ENCODE measurements around the gene LPXN. TPM values are rescaled to one million over a fixed set of nuclear protein-coding genes. Genes with fewer than 3 reads are reported as not detected.
"Not testable (repeated sequence)": the region's sequence is repeated elsewhere in the genome, so short reads cannot be mapped to it uniquely, and the experiment has no call there.

LPXN gene
- total and polyA plus RNA-seq, 2 experiments from 2014 or later = 2.3 to 3.2 TPM

DNA sequence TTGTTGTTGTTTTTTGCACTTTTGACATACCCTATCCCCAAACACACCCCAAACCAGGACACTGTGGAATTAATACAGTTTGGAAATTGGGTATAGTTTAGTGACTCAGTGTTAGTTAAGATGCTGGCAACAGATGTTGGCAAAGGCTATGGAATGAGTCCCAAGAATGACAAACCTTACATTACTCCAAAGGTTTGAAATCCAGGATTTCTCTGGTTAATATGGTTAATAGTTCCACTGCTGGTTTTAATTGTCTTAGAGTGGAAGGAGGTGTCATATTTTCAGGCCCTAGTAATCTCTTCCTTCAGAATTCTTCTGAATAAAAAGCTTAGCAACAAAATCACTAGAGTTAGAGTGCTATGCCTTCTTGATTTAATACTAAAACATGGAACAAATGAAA, 775 bp downstream of the LPXN start:
- H3K4me2 ChIP-seq = no peak overlapping the region
- H4K20me1 ChIP-seq (ENCODE audit: insufficient read depth, poor library complexity, severe bottlenecking) = no peaks in the 10 kb centered on the region
- H3K9me2 ChIP-seq (replicated peaks; ENCODE audit: insufficient read depth) = no peaks in the 10 kb centered on the region
- H3K36me3 ChIP-seq (replicated peaks; ENCODE audit: insufficient read depth, low read depth) = no peaks in the 10 kb centered on the region
- no peaks in the 10 kb centered on the region for H3K27me3 ChIP-seq
- H3K9me3 ChIP-seq (ENCODE audit: low read depth) = no peaks in the 10 kb centered on the region
- H2AFZ ChIP-seq = no peak overlapping the region
- peaks cover 18% of the 10 kb centered on the region for H3K79me2 ChIP-seq
- DNase-seq (ENCODE audit: low spot score) = no peak
- H3K4me3 ChIP-seq = no peak overlapping the region
- no peak overlapping the region for H3K27ac ChIP-seq
- H3K4me1 ChIP-seq (ENCODE audit: insufficient read depth) = peaks cover 6% of the 10 kb centered on the region
- TF ChIP-seq EZH2 (IDR thresholded peaks at IDR 0.05; ENCODE audit: borderline replicate concordance) = no peak
- TF ChIP-seq, protein P1, sequence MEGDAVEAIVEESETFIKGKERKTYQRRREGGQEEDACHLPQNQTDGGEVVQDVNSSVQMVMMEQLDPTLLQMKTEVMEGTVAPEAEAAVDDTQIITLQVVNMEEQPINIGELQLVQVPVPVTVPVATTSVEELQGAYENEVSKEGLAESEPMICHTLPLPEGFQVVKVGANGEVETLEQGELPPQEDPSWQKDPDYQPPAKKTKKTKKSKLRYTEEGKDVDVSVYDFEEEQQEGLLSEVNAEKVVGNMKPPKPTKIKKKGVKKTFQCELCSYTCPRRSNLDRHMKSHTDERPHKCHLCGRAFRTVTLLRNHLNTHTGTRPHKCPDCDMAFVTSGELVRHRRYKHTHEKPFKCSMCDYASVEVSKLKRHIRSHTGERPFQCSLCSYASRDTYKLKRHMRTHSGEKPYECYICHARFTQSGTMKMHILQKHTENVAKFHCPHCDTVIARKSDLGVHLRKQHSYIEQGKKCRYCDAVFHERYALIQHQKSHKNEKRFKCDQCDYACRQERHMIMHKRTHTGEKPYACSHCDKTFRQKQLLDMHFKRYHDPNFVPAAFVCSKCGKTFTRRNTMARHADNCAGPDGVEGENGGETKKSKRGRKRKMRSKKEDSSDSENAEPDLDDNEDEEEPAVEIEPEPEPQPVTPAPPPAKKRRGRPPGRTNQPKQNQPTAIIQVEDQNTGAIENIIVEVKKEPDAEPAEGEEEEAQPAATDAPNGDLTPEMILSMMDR (IDR thresholded peaks at IDR 0.05; ENCODE audit: poor library complexity) = no peak

DNA sequence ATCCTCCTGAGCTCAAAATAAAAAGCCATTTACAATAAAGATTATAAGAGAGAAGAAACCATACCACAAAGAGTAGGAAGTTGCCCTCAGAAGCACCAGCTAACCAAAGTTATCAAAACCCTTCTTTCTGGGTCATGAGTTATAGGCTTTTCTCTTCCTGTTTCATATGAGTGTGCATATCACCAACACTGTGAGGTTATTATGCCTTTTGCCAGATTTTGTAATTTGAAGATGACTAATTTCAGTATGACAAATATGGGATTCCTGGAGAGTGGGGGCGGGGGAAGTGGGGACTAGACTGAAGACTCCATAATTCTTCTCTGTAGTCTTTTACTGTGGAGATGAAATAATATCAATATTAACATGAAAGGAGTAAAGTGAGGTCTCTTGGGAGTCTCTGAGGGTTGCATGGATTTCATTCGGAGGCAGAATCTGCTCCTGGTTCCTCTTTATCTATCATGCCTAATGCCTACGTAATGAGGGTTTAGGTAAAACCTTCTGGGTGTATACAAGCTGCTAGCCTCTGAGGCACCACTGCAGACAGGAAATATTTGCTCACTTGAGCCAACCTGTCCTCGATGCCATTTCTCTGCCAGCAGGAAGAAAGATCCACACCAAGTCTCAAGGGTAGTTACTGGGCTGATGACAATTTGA, 2.1 kb downstream of the LPXN start:
- Histone ChIP-seq H4K20me1 (ENCODE audit: insufficient read depth, poor library complexity, severe bottlenecking) (no peaks in the 10 kb centered on the region), H3K4me1 (ENCODE audit: insufficient read depth) (peaks cover 6% of the 10 kb centered on the region), H3K4me3 (no peak overlapping the region), H3K27me3 (no peaks in the 10 kb centered on the region), H3K9me3 (ENCODE audit: low read depth) (no peaks in the 10 kb centered on the region), H3K9me2 (replicated peaks; ENCODE audit: insufficient read depth) (no peaks in the 10 kb centered on the region), H3K79me2 (peaks cover 16% of the 10 kb centered on the region), H3K4me2 (no peak overlapping the region), H3K27ac (peak overlapping the region; percentile 54), H3K36me3 (replicated peaks; ENCODE audit: insufficient read depth, low read depth) (no peaks in the 10 kb centered on the region), H2AFZ (no peak overlapping the region)
- WGBS (ENCODE audit: low lambda C conversion rate, missing lambda C conversion rate) = 53% methylated on average over 4 of the region's 4 CpGs
- TF ChIP-seq, protein P1 (IDR thresholded peaks at IDR 0.05; ENCODE audit: poor library complexity) = no peak
- TF ChIP-seq EZH2phosphoT487 (IDR thresholded peaks at IDR 0.05; ENCODE audit: low read depth, severe bottlenecking, unreplicated experiment) = no peak
- no peak for TF ChIP-seq EZH2 (IDR thresholded peaks at IDR 0.05; ENCODE audit: borderline replicate concordance)
- DNase-seq (ENCODE audit: low spot score) = peak; percentile 43

DNA sequence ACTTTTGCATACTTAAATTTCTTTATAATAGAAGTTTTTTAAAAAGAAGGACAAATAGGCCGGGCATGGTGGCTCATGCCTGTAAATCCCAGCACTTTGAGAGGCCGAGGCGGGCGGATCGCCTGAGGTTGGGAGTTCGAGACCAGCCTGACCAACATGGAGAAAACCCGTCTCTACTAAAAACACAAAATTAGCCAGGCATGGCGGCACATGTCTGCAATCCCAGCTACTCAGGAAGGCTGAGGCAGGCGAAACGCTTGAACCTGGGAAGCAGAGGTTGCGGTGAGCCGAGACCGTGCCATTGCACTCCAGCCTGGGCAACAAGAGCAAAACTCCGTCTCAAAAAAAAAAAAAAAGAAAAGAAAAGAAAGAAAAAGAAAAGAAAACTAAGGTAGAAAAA, 2.8 kb downstream of the LPXN start:
- H3K4me3 ChIP-seq; DNase-seq (ENCODE audit: low spot score); H3K4me2 ChIP-seq; H3K4me1 ChIP-seq (ENCODE audit: insufficient read depth); H3K36me3 ChIP-seq (replicated peaks; ENCODE audit: insufficient read depth, low read depth); H3K9me2 ChIP-seq (replicated peaks; ENCODE audit: insufficient read depth); H4K20me1 ChIP-seq (ENCODE audit: insufficient read depth, poor library complexity, severe bottlenecking); H3K27me3 ChIP-seq; H2AFZ ChIP-seq; H3K9me3 ChIP-seq (ENCODE audit: low read depth): not testable (repeated sequence)
- Histone ChIP-seq H3K27ac (peak overlapping the region; percentile 54), H3K79me2 (peaks cover 16% of the 10 kb centered on the region)
- WGBS (ENCODE audit: low lambda C conversion rate, missing lambda C conversion rate) = 95% methylated on average over 13 of the region's 14 CpGs

DNA sequence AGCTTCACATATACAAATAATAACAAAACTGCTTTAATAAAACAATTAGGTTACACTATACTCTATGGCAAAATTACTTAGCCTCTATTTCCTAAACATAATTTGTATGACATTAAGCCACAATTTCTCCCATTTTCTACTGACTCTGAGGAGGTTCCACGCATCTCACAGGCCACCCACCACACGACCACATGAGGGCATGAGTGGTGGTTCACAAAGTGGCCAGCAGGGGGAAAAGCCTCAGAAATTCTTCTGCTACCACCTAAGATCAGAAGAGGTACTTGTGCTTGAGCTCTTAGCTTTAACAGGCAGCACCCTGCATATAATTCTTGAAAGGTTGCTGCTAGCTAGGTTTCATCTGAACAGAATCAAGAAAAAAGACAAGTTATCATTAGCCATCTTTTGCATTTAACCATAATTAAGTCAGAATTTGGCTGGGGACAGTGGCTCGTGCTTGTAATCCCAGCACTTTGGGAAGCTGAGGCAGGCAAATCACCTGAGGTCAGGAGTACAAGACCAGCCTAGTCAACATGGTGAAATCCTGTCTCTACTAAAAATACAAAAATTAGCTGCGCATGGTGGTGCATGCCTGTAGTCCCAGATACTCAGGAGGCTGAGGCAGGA, 7.7 kb downstream of the LPXN start:
- H3K9me3 ChIP-seq (ENCODE audit: low read depth) = no peaks in the 10 kb centered on the region
- H3K36me3 ChIP-seq (replicated peaks; ENCODE audit: insufficient read depth, low read depth) = no peaks in the 10 kb centered on the region
- H3K27me3 ChIP-seq = no peaks in the 10 kb centered on the region
- no peaks in the 10 kb centered on the region for H4K20me1 ChIP-seq (ENCODE audit: insufficient read depth, poor library complexity, severe bottlenecking)
- no peak overlapping the region for H3K4me3 ChIP-seq
- no peaks in the 10 kb centered on the region for H3K9me2 ChIP-seq (replicated peaks; ENCODE audit: insufficient read depth)
- peak; percentile 73 for DNase-seq (ENCODE audit: low spot score)
- no peak overlapping the region for H3K4me2 ChIP-seq
- no peak overlapping the region for H2AFZ ChIP-seq
- H3K27ac ChIP-seq = no peak overlapping the region
- peaks cover 4% of the 10 kb centered on the region for H3K79me2 ChIP-seq
- 58% methylated on average over 4 of the region's 4 CpGs for WGBS (ENCODE audit: low lambda C conversion rate, missing lambda C conversion rate)
- peaks cover under 1% of the 10 kb centered on the region for H3K4me1 ChIP-seq (ENCODE audit: insufficient read depth)
- TF ChIP-seq, protein P1 (IDR thresholded peaks at IDR 0.05; ENCODE audit: poor library complexity) = peak; percentile 66
- TF ChIP-seq EZH2 (IDR thresholded peaks at IDR 0.05; ENCODE audit: borderline replicate concordance) = no peak

Data from hepatocyte (in vitro differentiated cells).